Right lobe of liver (tissue), 6 donors: ENCODE measurements around the gene TPH1. TPM values are rescaled to one million over a fixed set of nuclear protein-coding genes. Genes with fewer than 3 reads are reported as not detected.

Experiments used
- ATAC-seq, 4 donors: fragments of 200-7000 bp; cut with Tn5 transposase; one replicate each; pipeline ENCODE4 v1.9.1; 2020; ENCODE audit warnings: mild to moderate bottlenecking in 4 of 4, moderate library complexity in 4 of 4
- DNase-seq, 3 donors: peaks; one replicate each; pipeline ENCODE4 v3.0.0-alpha.2; 2020
- H3K27ac ChIP-seq, 3 donors: fragments of 200-600 bp; one replicate each; pipeline ENCODE4 v1.8.0; 2022
- H3K27me3 ChIP-seq, 2 donors: fragments of 200-600 bp; one replicate each; pipeline ENCODE4 v1.8.0; 2022
- H3K36me3 ChIP-seq, 4 donors: fragments of 200-600 bp; sonication (generic) in 1 of 4; one replicate each; pipeline versions ENCODE4 v1.5.1 to v1.8.0; 2017 to 2022; ENCODE audit warnings: control low read depth in 1 of 4
- H3K4me1 ChIP-seq, 4 donors: fragments of 200-600 bp; sonication (generic) in 1 of 4; one replicate each; pipeline versions ENCODE4 v1.5.1 to v1.8.0; 2017 to 2022; ENCODE audit warnings: control low read depth in 1 of 4
- H3K4me3 ChIP-seq, 3 donors: fragments of 200-600 bp; one replicate each; pipeline ENCODE4 v1.8.0; 2022
- H3K9me3 ChIP-seq, 4 donors: fragments of 200-600 bp; sonication (generic) in 1 of 4; one replicate each; pipeline versions ENCODE4 v1.5.1 to v1.8.0; 2017 to 2022; ENCODE audit warnings: control low read depth in 1 of 4
- CTCF ChIP-seq, 4 donors: fragments of 200-600 bp in 3 of 4; fragments of 450-650 bp in 1 of 4; IDR thresholded peaks; one replicate each; pipeline versions ENCODE4 v1.5.1 to v1.8.0; 2016 to 2022; ENCODE audit warnings: antibody characterized with exemption in 4 of 4, mild to moderate bottlenecking in 2 of 4
- POLR2A ChIP-seq: fragments of 450-650 bp; IDR thresholded peaks from one replicate; pipeline ENCODE4 v1.6.1; 2017; ENCODE audit warnings: antibody characterized with exemption, mild to moderate bottlenecking
- WGBS: methylation state at CpG from one replicate; pipeline ENCODE4 v1.1.6; 2018; ENCODE audit warnings: low coverage, low lambda C conversion rate; ENCODE audit not compliant: insufficient coverage; ENCODE audit errors: missing lambda C conversion rate; 5-methylcytosine and 5-hydroxymethylcytosine counted together
- intact Hi-C, 2 donors: fragments of 100-400 bp; cut with DNase I; formaldehyde crosslinking; loops; one replicate each; pipeline versions ENCODE4 v1.11.2 to v1.14.1; 2022
- total RNA-seq, 6 experiments: library from RNA; depleted of rRNA in 2 of 6; stranded (reverse); fragments of >200 nt in 2 of 6; fragmentation: NEBNext Ultra II Directional in 3 of 6; extraction: Animal tissue kit (Norgen Biotek cat#: 25700) in 3 of 6; gene quantifications; one replicate each; pipeline versions ENCODE4 v1.1.0 to v1.2.4, GENCODE V29; 2016 to 2023
- donor health status: DM: no; HTN: yes; CAD: no.
- donor health status: DM: no; HTN: no; CAD: no.
- donor health status: DM: no; HTN: no; CAD: no.
- donor health status: DM: no; HTN: yes; CAD: no.
- donor health status: DM: no; HTN: yes; CAD: no.

TPH1 gene
- total RNA-seq, 6 experiments from 2014 or later: 0.07 to 0.25 (median 0.12) TPM; not detected in 1

GRCh38 chr11:18013790-18014507 is 32.1 kb downstream of the TPH1 start:
- 22% methylated on average over 11 of the region's 11 CpGs for WGBS
- Histone ChIP-seq H3K27ac (peak overlapping the region in 2 of 3 donors; percentile 52 to 56), H3K9me3 (no peaks in the 10 kb centered on the region), H3K36me3 (no peaks in the 10 kb centered on the region), H3K27me3 (no peaks in the 10 kb centered on the region), H3K4me1 (peaks cover 0 to 9% (median 0%) of the 10 kb centered on the region in 4 donors), H3K4me3 (peak overlapping the region; percentile 52 to 91 (median 75))
- DNase-seq (no peak), ATAC-seq (no peak)
- TF ChIP-seq CTCF (IDR thresholded peaks at IDR 0.05) (no peak), POLR2A (no peak)
- intact Hi-C loops: no loop called here

GRCh38 chr11:18012906-18013781 is 32.9 kb downstream of the TPH1 start, which contains the start of gene SERGEF:
Gene SERGEF (minus strand): TSS chr11:18013047. CDS start chr11:18013010, 37 bp downstream.
- Histone ChIP-seq H3K36me3 (no peaks in the 10 kb centered on the region), H3K27me3 (no peaks in the 10 kb centered on the region), H3K4me1 (peaks cover 0 to 9% (median 0%) of the 10 kb centered on the region in 4 donors), H3K9me3 (no peaks in the 10 kb centered on the region), H3K4me3 (peak within 1 kb of the TSS; percentile 62 to 91 (median 75)), H3K27ac (peak within 1 kb of the TSS; percentile 29 to 60 (median 56))
- DNase-seq (peak; percentile 98), ATAC-seq (peak; percentile 96 to 100 (median 98))
- under 1% methylated on average over 17 of the region's 93 CpGs for WGBS
- peak; percentile 86 for TF ChIP-seq POLR2A
- TF ChIP-seq CTCF (IDR thresholded peaks at IDR 0.05): peak in 3 of 4 donors; percentile 34 to 56 (median 34)
- intact Hi-C loops: no loop called here

GRCh38 chr11:18012122-18012905 is 33.8 kb downstream of the TPH1 start:
- Histone ChIP-seq H3K27ac (peak overlapping the region in 2 of 3 donors; percentile 56 to 60), H3K4me1 (peaks cover 0 to 9% (median 0%) of the 10 kb centered on the region in 4 donors), H3K27me3 (no peaks in the 10 kb centered on the region), H3K4me3 (peak overlapping the region; percentile 62 to 91 (median 75)), H3K9me3 (no peaks in the 10 kb centered on the region), H3K36me3 (no peaks in the 10 kb centered on the region)
- 40% methylated on average over 9 of the region's 46 CpGs for WGBS
- DNase-seq (peak in 1 of 3 donors; percentile 49), ATAC-seq (peak; percentile 1 to 6 (median 3))
- intact Hi-C loops: no loop called here
- no peak for TF ChIP-seq POLR2A
- TF ChIP-seq CTCF (IDR thresholded peaks at IDR 0.05): no peak

GRCh38 chr11:18011633-18012032 is 34.4 kb downstream of the TPH1 start:
- WGBS: 89% methylated on average over 8 of the region's 8 CpGs
- H3K36me3 ChIP-seq: no peaks in the 10 kb centered on the region
- TF ChIP-seq POLR2A (no peak), CTCF (IDR thresholded peaks at IDR 0.05) (no peak)
- DNase-seq (no peak), ATAC-seq (no peak)
- intact Hi-C loops: no loop called here
- no peaks in the 10 kb centered on the region for H3K9me3 ChIP-seq
- no peaks in the 10 kb centered on the region for H3K27me3 ChIP-seq
- H3K4me1 ChIP-seq: peaks cover 0 to 9% (median 0%) of the 10 kb centered on the region in 4 donors
- H3K4me3 ChIP-seq: peak overlapping the region in 1 of 3 donors; percentile 91
- H3K27ac ChIP-seq: no peak overlapping the region
